Suprapubic skin (tissue), 4 donors: ENCODE results near the gene HS6ST1. TPM values are rescaled to one million over a fixed set of nuclear protein-coding genes. Genes with fewer than 3 reads are reported as not detected.
A peak's percentile ranks its signal among the peaks of the same experiment; 100 is the strongest.

Experiments
- DNase-seq, 2 donors: peaks; one replicate each; pipeline ENCODE4 v3.0.0-alpha.2; 2019; ENCODE audit warnings: low spot score in 2 of 2
- H3K27ac ChIP-seq: fragments of 200-600 bp; sonication (generic); one replicate; pipeline ENCODE4 v1.5.1; 2019
- H3K27me3 ChIP-seq: fragments of 200-600 bp; sonication (generic); one replicate; pipeline ENCODE4 v1.5.1; 2019
- H3K36me3 ChIP-seq: fragments of 200-600 bp; sonication (generic); one replicate; pipeline ENCODE4 v1.5.1; 2019
- H3K4me1 ChIP-seq: fragments of 200-600 bp; sonication (generic); one replicate; pipeline ENCODE4 v1.5.1; 2019
- H3K4me3 ChIP-seq: fragments of 200-600 bp; sonication (generic); one replicate; pipeline ENCODE4 v1.5.1; 2019; ENCODE audit warnings: mild to moderate bottlenecking
- H3K9me3 ChIP-seq: fragments of 200-600 bp; sonication (generic); one replicate; pipeline ENCODE4 v1.5.1; 2019
- CTCF ChIP-seq, 2 donors: fragments of 200-600 bp in 1 of 2; fragments of 450-650 bp in 1 of 2; sonication (generic) in 1 of 2; IDR thresholded peaks; one replicate each; pipeline ENCODE4 v1.5.1; 2016 to 2019; ENCODE audit warnings: antibody characterized with exemption in 2 of 2, mild to moderate bottlenecking in 1 of 2, moderate library complexity in 1 of 2
- EP300 ChIP-seq: sonication (generic); formaldehyde crosslinking; IDR thresholded peaks from one replicate; pipeline ENCODE4 v1.6.1; 2017; ENCODE audit warnings: antibody characterized with exemption
- POLR2A ChIP-seq, 2 donors: fragments of 450-650 bp; IDR thresholded peaks; one replicate each; pipeline ENCODE4 v1.6.1; 2017; ENCODE audit warnings: antibody characterized with exemption in 2 of 2, mild to moderate bottlenecking in 2 of 2, moderate library complexity in 2 of 2
- POLR2AphosphoS5 ChIP-seq, 3 donors: sonication (generic); formaldehyde crosslinking; IDR thresholded peaks; one replicate each; pipeline ENCODE4 v1.6.1; 2017; ENCODE audit warnings: antibody characterized with exemption in 3 of 3
- WGBS: methylation state at CpG from one replicate; pipeline ENCODE4 v1.1.5; 2018; 5-methylcytosine and 5-hydroxymethylcytosine counted together
- total RNA-seq, 4 donors: library from RNA; depleted of rRNA; stranded (reverse); fragments of >200 nt; gene quantifications; one replicate each; pipeline ENCODE4 v1.1.0, GENCODE V29; 2016

Gene HS6ST1
- total RNA-seq, 4 donors from 2014 or later, result 55.7 to 75.0 (median 67.3) TPM

- DNase-seq, result no peak
- H3K27ac ChIP-seq, result no peak overlapping the region
- no peaks in the 10 kb centered on the region for H3K9me3 ChIP-seq
- H3K27me3 ChIP-seq, result no peaks in the 10 kb centered on the region
- peaks cover 67% of the 10 kb centered on the region for H3K4me1 ChIP-seq
- TF ChIP-seq CTCF (IDR thresholded peaks at IDR 0.05), result no peak
- TF ChIP-seq POLR2A (IDR thresholded peaks at IDR 0.05), result no peak
- TF ChIP-seq EP300, result no peak
- no peak for TF ChIP-seq POLR2AphosphoS5 (IDR thresholded peaks at IDR 0.05)
- 83% methylated on average over 12 of the region's 16 CpGs for WGBS
- no peaks in the 10 kb centered on the region for H3K36me3 ChIP-seq
- no peak overlapping the region for H3K4me3 ChIP-seq
These were observed 19.7 kb downstream of the HS6ST1 start for GRCh38 chr2:128298846-128299507.

DNA sequence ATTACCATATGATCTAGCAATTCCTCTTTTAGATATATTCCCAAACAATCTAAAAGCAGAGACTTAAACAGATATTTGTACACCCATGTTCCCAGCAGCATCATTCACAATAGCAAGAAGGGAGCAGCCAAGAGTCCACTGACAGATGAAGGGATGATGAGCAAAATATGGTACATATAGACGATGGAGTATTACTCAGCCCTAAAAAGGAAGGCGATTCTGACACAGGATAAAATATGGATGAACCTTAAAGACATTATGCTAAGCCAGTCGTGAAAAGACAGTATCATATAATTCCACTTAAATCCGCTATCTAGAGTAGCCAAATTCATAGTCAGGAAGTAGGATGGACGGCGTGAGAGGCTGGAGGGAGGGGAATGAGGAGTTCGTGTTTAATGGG lies 20.4 kb downstream of the HS6ST1 start:
- DNase-seq, result no peak
- TF ChIP-seq POLR2A (IDR thresholded peaks at IDR 0.05), result no peak
- TF ChIP-seq EP300, result no peak
- TF ChIP-seq POLR2AphosphoS5 (IDR thresholded peaks at IDR 0.05), result no peak
- H3K4me3 ChIP-seq, result no peak overlapping the region
- no peak overlapping the region for H3K27ac ChIP-seq
- H3K4me1 ChIP-seq, result peaks cover 67% of the 10 kb centered on the region
- no peaks in the 10 kb centered on the region for H3K36me3 ChIP-seq
- H3K27me3 ChIP-seq, result no peaks in the 10 kb centered on the region
- 96% methylated on average over 7 of the region's 7 CpGs for WGBS
- no peaks in the 10 kb centered on the region for H3K9me3 ChIP-seq

GRCh38 chr2:128293870-128294455 lies 24.7 kb downstream of the HS6ST1 start:
- DNase-seq, result no peak
- Histone ChIP-seq H3K4me3 (no peak overlapping the region), H3K27me3 (no peaks in the 10 kb centered on the region), H3K36me3 (peaks cover 5% of the 10 kb centered on the region), H3K9me3 (no peaks in the 10 kb centered on the region), H3K27ac (no peak overlapping the region), H3K4me1 (peaks cover 49% of the 10 kb centered on the region)
- WGBS, result 76% methylated on average over 4 of the region's 8 CpGs
- TF ChIP-seq CTCF (IDR thresholded peaks at IDR 0.05) (no peak), POLR2A (IDR thresholded peaks at IDR 0.05) (no peak), POLR2AphosphoS5 (IDR thresholded peaks at IDR 0.05) (no peak), EP300 (no peak)

DNA sequence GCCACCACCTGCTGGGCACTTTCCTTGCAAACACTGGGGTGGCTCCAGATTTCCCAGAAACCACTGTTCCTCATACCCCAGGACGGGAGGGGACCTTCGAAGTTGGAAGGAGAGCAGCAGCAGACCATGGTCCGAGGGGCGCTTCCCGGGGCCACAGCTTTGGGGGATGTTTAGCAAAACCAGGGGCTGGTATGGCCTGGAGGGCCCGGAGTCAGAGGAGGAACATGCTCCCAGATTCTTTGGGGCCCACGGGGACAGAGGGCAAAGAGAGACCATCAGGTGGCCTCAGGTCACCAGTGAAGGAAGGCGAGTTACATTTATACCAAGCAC lies 25.3 kb downstream of the HS6ST1 start:
- 83% methylated on average over 4 of the region's 8 CpGs for WGBS
- no peak for DNase-seq
- Histone ChIP-seq H3K27me3 (no peaks in the 10 kb centered on the region), H3K4me1 (peaks cover 50% of the 10 kb centered on the region), H3K9me3 (no peaks in the 10 kb centered on the region), H3K27ac (no peak overlapping the region), H3K4me3 (no peak overlapping the region), H3K36me3 (peaks cover 8% of the 10 kb centered on the region)
- TF ChIP-seq CTCF (IDR thresholded peaks at IDR 0.05) (no peak), POLR2A (IDR thresholded peaks at IDR 0.05) (no peak), POLR2AphosphoS5 (IDR thresholded peaks at IDR 0.05) (no peak), EP300 (no peak)

DNA sequence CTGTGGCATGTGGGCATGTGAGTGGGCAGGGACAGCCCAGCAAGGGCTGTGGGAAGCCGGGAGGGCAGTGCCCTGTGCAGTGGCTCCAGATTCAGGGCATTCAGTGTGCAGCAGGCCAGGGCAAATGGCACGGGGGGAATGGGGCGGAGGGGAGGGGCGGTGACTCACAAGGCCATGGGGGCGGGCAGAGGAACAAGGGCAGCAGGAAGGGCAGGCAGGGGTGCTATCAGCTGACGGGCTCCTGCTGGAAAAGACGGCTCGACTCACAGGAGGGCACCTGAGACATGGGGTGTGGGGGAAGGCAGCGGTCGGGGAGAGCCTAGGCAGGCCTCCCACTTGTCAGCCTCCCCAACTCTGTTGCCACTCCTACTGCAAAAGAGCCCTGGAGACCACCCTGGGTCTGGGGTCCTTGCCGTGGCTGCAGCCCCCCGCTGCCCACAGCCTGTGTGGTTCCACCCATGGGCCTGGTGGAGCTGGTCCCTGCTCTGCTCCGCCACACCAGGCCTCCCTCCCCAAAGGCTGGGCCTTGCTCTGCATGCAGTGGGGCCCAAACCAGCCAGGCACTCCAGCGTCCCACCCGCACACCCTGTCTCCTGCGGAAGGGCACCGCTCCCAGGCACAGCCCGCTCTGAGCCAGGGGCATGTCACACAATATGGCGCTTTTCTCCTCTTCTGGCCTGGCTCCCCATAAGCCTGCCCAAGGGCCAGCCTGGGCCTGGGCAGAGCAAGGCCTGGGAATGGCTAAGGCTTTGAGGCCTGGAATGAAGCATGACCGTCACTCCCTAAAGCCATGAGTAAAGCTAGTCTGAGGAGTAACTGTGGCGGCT lies 25.9 kb downstream of the HS6ST1 start:
- DNase-seq, result no peak
- no peaks in the 10 kb centered on the region for H3K27me3 ChIP-seq
- 64% methylated on average over 13 of the region's 21 CpGs for WGBS
- peaks cover 8% of the 10 kb centered on the region for H3K36me3 ChIP-seq
- H3K27ac ChIP-seq, result peak overlapping the region; percentile 66
- TF ChIP-seq POLR2A (IDR thresholded peaks at IDR 0.05), result no peak
- no peak for TF ChIP-seq EP300
- TF ChIP-seq CTCF (IDR thresholded peaks at IDR 0.05), result no peak
- TF ChIP-seq POLR2AphosphoS5 (IDR thresholded peaks at IDR 0.05), result no peak
- H3K4me3 ChIP-seq, result no peak overlapping the region
- H3K9me3 ChIP-seq, result no peaks in the 10 kb centered on the region
- H3K4me1 ChIP-seq, result peaks cover 51% of the 10 kb centered on the region
